H1 (cell line): ENCODE measurements around the gene SLC26A6.

Experiments used
- ASH2L ChIP-seq: fragments of 200-600, 300-600 bp; sonication (generic); IDR thresholded peaks from one replicate; pipeline ENCODE4 v1.7.1; 2017; ENCODE audit warnings: low read length
- CEBPB ChIP-seq: IDR thresholded peaks from 2 replicates; pipeline ENCODE4 v1.6.1; 2012; ENCODE audit warnings: low read depth, low read length
- CHD1 ChIP-seq: IDR thresholded peaks from 2 replicates; pipeline ENCODE4 v1.6.1; 2012; ENCODE audit warnings: low read depth, low read length, improper control_type of control experiment
- CREB1 ChIP-seq: IDR thresholded peaks from 2 replicates; pipeline ENCODE4 v1.6.1; 2012; ENCODE audit warnings: inconsistent platforms
- CTCF ChIP-seq, 3 experiments: IDR thresholded peaks; 1 replicate in 2 of 3; 2 replicates in 1 of 3; pipeline versions ENCODE4 v1.5.1 to v1.6.1; 2011; ENCODE audit warnings: low read length in 3 of 3, mild to moderate bottlenecking in 3 of 3, inconsistent platforms in 2 of 3, low read depth in 1 of 3, moderate library complexity in 1 of 3; ENCODE audit not compliant: insufficient read depth in 1 of 3; ENCODE audit errors: control extremely low read depth in 1 of 3
- HDAC6 ChIP-seq: IDR thresholded peaks from one replicate; pipeline ENCODE4 v1.7.1; 2012; ENCODE audit warnings: low read depth, mild to moderate bottlenecking, inconsistent platforms, low read length, moderate library complexity
- MAX ChIP-seq: IDR thresholded peaks from 2 replicates; pipeline ENCODE4 v1.6.1; 2012; ENCODE audit warnings: inconsistent platforms
- POLR2A ChIP-seq, 2 experiments: IDR thresholded peaks; 1 replicate in 1 of 2; 2 replicates in 1 of 2; pipeline ENCODE4 v1.6.1; 2011; ENCODE audit warnings: low read depth in 2 of 2, low read length in 2 of 2, mild to moderate bottlenecking in 2 of 2; ENCODE audit errors: control extremely low read depth in 1 of 2

- TF ChIP-seq CHD1 (no peak), POLR2A (IDR thresholded peaks at IDR 0.05; ENCODE audit: control extremely low read depth in 1 of 2, low read depth in 2 of 2, low read length in 2 of 2) (no peak), CREB1 (no peak), ASH2L (no peak), MAX (no peak), HDAC6 (no peak), CTCF (IDR thresholded peaks at IDR 0.05; ENCODE audit: control extremely low read depth in 1 of 3, insufficient read depth in 1 of 3, low read depth in 1 of 3, low read length in 3 of 3) (no peak), CEBPB (no peak)
These were observed 6.1 kb upstream of the SLC26A6 start for GRCh38 chr3:48641396-48641795.
